ENCODE data around the gene ENDOV. TPM values are rescaled to one million over a fixed set of nuclear protein-coding genes. Genes with fewer than 3 reads are reported as not detected.

ENDOV gene
- total RNA-seq, 3 donors from 2014 or later, result 24.1 to 29.7 (median 24.9) TPM

DNA sequence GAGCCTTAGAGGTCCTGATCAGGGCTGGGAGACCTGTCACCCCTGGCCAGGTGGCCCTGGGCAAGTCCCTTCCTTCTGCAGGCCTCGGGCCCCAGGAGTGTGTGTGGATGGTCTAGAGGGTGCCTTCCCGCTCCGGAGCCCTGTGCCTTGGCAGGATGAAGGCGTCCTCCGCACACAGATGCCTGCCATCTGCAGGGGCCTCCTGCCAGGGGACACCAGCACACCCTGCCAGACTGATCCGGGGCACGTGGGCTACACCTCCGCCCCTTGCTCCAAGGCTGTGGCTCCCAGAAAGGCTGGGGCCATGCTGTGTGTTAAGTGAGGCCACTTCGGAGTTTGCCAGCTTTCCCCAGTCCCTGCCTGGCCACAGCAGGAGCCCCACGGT, 30.8 kb downstream of the ENDOV start:
- TF ChIP-seq, protein P1, sequence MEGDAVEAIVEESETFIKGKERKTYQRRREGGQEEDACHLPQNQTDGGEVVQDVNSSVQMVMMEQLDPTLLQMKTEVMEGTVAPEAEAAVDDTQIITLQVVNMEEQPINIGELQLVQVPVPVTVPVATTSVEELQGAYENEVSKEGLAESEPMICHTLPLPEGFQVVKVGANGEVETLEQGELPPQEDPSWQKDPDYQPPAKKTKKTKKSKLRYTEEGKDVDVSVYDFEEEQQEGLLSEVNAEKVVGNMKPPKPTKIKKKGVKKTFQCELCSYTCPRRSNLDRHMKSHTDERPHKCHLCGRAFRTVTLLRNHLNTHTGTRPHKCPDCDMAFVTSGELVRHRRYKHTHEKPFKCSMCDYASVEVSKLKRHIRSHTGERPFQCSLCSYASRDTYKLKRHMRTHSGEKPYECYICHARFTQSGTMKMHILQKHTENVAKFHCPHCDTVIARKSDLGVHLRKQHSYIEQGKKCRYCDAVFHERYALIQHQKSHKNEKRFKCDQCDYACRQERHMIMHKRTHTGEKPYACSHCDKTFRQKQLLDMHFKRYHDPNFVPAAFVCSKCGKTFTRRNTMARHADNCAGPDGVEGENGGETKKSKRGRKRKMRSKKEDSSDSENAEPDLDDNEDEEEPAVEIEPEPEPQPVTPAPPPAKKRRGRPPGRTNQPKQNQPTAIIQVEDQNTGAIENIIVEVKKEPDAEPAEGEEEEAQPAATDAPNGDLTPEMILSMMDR (IDR thresholded peaks at IDR 0.05), result no peak
- intact Hi-C loops (cut with DNase I, micrococcal nuclease), result no loop called here
- Histone ChIP-seq H3K4me1 (ENCODE audit: low read depth) (no peaks in the 10 kb centered on the region), H3K9me3 (no peaks in the 10 kb centered on the region), H3K36me3 (ENCODE audit: low read depth) (no peaks in the 10 kb centered on the region), H3K4me3 (no peak overlapping the region)
- DNase-seq (no peak), ATAC-seq (no peak)

- TF ChIP-seq, protein P1 (IDR thresholded peaks at IDR 0.05), result no peak
- ATAC-seq, result no peak
Observed at GRCh38 chr17:80446645-80447405, 31.9 kb downstream of the ENDOV start.

DNA sequence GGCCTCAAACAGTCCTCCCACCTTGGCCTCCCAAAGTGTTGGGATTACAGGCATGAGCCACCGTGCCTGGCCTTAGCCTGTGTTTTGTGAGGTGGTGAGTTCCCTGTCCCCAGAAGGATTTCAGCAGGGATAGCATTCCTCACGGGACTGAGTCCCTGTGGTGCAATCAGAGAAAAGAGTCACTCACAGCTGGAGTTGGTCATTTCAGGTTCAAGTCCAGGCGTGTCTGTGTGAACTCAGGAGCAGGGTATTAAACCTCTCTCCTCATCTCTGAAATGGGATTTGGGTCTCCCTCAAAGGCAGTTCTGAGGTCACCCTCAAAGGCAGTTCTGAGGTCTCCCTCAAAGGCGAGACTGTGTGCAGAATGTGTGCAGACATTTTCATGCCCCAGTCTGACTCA, 32.8 kb downstream of the ENDOV start:
- H3K4me3 ChIP-seq, result no peak overlapping the region
- no peaks in the 10 kb centered on the region for H3K4me1 ChIP-seq (ENCODE audit: low read depth)
- no peaks in the 10 kb centered on the region for H3K9me3 ChIP-seq
- ATAC-seq (no peak), DNase-seq (no peak)
- intact Hi-C loops (cut with DNase I, micrococcal nuclease), result no loop called here
- TF ChIP-seq, protein P1 (IDR thresholded peaks at IDR 0.05), result no peak
- H3K36me3 ChIP-seq (ENCODE audit: low read depth), result no peaks in the 10 kb centered on the region

More at GRCh38 chr17:80446645-80447405, 31.9 kb downstream of the ENDOV start:
- H3K4me3 ChIP-seq, result no peak overlapping the region
- H3K36me3 ChIP-seq (ENCODE audit: low read depth), result no peaks in the 10 kb centered on the region
- H3K9me3 ChIP-seq, result no peaks in the 10 kb centered on the region
- no peaks in the 10 kb centered on the region for H3K4me1 ChIP-seq (ENCODE audit: low read depth)
- intact Hi-C loops (cut with DNase I, micrococcal nuclease), result no loop called here
- no peak for DNase-seq

DNA sequence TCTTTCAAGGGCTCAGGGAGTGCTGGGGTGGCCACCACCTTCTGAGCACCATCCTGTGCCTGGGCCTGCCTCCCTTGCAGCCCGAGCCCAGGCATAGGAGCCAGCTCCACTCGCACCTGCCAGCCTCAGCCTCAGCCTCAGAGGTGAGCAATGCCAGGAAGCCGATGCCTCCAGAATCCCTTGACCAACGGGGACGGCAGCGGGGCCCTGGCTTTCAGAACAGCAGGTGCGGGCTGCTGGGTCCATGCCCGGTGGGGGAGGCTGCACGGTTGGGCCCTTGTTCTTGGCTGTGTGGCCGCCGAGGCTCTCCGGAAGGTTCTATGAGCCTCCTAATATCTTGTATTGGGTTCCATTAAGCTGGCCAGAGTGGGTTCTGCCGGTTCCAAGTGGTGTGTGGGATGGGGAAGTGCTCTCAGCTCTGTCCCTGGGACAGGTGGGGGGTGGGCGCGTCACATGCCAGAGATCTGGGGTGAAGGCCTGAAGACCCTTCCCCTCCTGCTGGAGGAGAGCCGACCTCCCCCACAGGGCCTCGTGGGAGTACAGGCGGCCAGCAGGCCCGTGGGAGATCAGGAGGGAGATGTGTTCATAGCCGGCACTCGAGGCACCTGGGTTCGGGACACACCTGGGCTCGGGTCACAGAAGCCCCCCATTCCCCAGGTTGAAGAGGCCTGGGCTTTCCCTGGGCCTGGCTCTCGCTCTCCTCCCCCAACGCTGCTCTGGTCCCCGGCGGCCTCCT, 34.4 kb downstream of the ENDOV start:
- Histone ChIP-seq H3K4me3 (no peak overlapping the region), H3K4me1 (ENCODE audit: low read depth) (peaks cover 3% of the 10 kb centered on the region), H3K36me3 (ENCODE audit: low read depth) (no peaks in the 10 kb centered on the region), H3K9me3 (no peaks in the 10 kb centered on the region)
- ATAC-seq, result no peak
- TF ChIP-seq, protein P1 (IDR thresholded peaks at IDR 0.05), result no peak
- no peak for DNase-seq
- intact Hi-C loops (cut with DNase I, micrococcal nuclease), result no loop called here

DNA sequence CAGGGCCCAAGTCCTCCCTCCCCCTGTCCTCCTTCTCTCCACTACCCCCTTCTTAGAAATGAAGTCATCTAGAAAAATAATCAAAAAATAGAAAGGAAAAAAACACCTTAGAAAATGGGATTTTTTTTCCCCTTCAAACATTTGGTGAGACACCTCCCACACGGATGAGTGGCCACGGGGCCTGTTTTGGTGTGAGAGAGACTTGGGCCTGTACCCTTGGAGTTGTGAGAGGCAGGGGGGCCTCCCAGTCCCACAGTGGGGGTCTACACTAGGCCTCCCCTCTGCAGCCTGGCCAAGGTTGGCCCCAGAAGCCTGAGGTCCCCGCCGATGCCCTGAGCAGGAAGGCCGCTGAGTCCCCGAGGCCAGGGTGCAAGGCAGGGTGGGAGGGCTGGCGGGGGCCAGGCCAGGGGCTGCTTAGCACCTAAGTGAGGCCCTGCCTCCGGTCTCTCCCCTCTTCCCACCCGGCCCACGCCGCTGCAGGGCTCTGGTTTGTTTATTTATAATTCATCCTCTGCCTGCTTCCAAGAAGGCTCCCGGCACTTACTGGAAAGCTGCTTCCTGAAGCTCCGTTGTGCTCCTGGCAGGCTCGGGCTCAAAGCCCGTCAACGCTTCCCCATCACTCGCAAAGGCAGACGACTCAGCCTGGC, 35.1 kb downstream of the ENDOV start:
- no peak overlapping the region for H3K4me3 ChIP-seq
- H3K9me3 ChIP-seq, result no peaks in the 10 kb centered on the region
- peaks cover 3% of the 10 kb centered on the region for H3K4me1 ChIP-seq (ENCODE audit: low read depth)
- no peaks in the 10 kb centered on the region for H3K36me3 ChIP-seq (ENCODE audit: low read depth)
- DNase-seq, result no peak
- intact Hi-C loops (cut with DNase I, micrococcal nuclease), result no loop called here
- TF ChIP-seq, protein P1 (IDR thresholded peaks at IDR 0.05), result no peak
- ATAC-seq, result no peak
